ENCODE data around the gene ACAP1. TPM values are rescaled to one million over a fixed set of nuclear protein-coding genes. Genes with fewer than 3 reads are reported as not detected.
A peak's percentile ranks its signal among the peaks of the same experiment; 100 is the strongest.

The ACAP1 gene
- polyA plus RNA-seq, 1 experiment: 0.35 TPM

- TF ChIP-seq, protein P1, sequence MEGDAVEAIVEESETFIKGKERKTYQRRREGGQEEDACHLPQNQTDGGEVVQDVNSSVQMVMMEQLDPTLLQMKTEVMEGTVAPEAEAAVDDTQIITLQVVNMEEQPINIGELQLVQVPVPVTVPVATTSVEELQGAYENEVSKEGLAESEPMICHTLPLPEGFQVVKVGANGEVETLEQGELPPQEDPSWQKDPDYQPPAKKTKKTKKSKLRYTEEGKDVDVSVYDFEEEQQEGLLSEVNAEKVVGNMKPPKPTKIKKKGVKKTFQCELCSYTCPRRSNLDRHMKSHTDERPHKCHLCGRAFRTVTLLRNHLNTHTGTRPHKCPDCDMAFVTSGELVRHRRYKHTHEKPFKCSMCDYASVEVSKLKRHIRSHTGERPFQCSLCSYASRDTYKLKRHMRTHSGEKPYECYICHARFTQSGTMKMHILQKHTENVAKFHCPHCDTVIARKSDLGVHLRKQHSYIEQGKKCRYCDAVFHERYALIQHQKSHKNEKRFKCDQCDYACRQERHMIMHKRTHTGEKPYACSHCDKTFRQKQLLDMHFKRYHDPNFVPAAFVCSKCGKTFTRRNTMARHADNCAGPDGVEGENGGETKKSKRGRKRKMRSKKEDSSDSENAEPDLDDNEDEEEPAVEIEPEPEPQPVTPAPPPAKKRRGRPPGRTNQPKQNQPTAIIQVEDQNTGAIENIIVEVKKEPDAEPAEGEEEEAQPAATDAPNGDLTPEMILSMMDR (IDR thresholded peaks at IDR 0.05; ENCODE audit: low read depth, low read length): no peak
- H3K27ac ChIP-seq (ENCODE audit: low read depth, low read length): no peak overlapping the region
- CTCF ChIA-PET: interaction anchor here (0.6 to 2.4 kb wide), 2 partner anchors 15 to 204 kb away, joined by 6 to 9 read pairs; no protein-coding TSS in a partner anchor
- no peak overlapping the region for H3K4me3 ChIP-seq (ENCODE audit: low read depth, low read length)
- DNase-seq (ENCODE audit: low read depth, low spot score): no peak
- POLR2A ChIA-PET: interaction anchor here (0.8 kb wide), 1 partner anchor 33 kb away, joined by 3 read pairs; the partner anchor contains the start of gene TMEM256
- H3K27me3 ChIP-seq (ENCODE audit: control insufficient read depth, insufficient read depth, low read length): peaks cover 14% of the 10 kb centered on the region
- no peaks in the 10 kb centered on the region for H3K9me3 ChIP-seq (ENCODE audit: control insufficient read depth, insufficient read depth, low read length)
These were observed 34.5 kb downstream of the ACAP1 start for GRCh38 chr17:7370853-7371252.

DNA sequence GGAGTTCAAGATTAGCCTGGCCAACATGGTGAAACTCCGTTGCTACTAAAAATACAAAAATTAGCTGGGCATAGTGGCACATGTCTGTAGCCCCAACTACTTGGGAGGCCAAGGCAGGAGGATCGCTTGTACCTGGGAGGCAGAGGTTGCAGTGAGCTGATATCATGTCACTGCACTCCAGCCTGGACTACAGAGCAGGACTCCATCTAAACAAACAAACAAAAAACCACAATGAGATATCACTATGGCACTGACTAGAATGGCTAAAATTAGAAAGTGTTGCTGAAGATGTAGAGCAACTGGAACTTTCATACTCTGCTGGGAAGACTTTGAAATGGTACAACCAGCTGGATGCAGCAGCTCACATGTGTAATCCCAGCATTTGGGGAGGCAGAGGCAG, 38.0 kb downstream of the ACAP1 start:
- TF ChIP-seq, protein P1 (IDR thresholded peaks at IDR 0.05; ENCODE audit: low read depth, low read length): no peak
- Histone ChIP-seq H3K9me3 (ENCODE audit: control insufficient read depth, insufficient read depth, low read length) (no peaks in the 10 kb centered on the region; the same call in 1 of the 2 replicates), H3K27ac (ENCODE audit: low read depth, low read length) (no peak overlapping the region), H3K4me3 (ENCODE audit: low read depth, low read length) (no peak overlapping the region), H3K27me3 (ENCODE audit: control insufficient read depth, insufficient read depth, low read length) (peaks cover 6% of the 10 kb centered on the region)
- DNase-seq (ENCODE audit: low read depth, low spot score): no peak
- CTCF ChIA-PET: no interaction called here
- POLR2A ChIA-PET: no interaction called here

DNA sequence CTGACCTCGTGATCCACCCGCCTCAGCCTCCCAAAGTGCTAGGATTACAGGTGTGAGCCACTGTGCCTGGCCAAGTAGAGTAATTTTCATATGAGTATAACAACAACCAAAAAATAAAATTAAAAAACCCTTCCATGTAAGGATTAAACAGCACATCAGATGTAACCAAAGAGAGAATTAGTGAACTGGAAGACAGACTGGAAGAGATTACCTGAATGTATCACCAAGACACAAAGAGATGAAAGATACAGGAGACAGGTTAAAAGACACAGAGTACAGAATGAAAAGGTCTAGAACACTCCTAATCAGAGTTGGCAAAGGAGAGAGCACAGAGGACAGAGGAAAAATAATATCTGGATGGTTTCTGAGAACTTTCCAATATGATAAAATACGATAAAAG, 42.8 kb downstream of the ACAP1 start:
- POLR2A ChIA-PET: no interaction called here
- TF ChIP-seq, protein P1 (IDR thresholded peaks at IDR 0.05; ENCODE audit: low read depth, low read length): no peak
- peaks cover 37% of the 10 kb centered on the region for H3K27me3 ChIP-seq (ENCODE audit: control insufficient read depth, insufficient read depth, low read length)
- CTCF ChIA-PET: no interaction called here
- no peak overlapping the region for H3K4me3 ChIP-seq (ENCODE audit: low read depth, low read length)
- DNase-seq (ENCODE audit: low read depth, low spot score): no peak
- no peak overlapping the region for H3K27ac ChIP-seq (ENCODE audit: low read depth, low read length)
- peaks cover 8% of the 10 kb centered on the region for H3K9me3 ChIP-seq (ENCODE audit: control insufficient read depth, insufficient read depth, low read length)

DNA sequence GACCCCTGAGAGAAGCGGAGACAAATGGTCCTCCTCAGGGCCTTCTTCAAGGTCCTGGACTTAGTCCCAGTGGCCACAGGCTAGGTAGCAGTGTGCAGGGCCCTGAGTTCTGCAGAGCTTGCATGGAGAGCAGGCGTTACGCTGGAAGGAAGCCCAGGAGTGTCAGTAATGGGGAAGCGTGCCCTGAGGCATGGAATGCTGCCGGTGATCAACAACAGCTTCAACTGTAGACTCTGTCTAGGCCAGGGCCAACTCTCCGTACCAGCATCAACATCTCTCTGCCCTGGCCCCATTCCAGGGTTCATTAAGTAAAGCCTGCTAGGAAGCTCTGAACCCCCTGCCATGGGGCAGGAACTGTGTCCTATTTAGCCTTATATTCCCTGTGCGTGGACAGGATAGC, 44.0 kb downstream of the ACAP1 start:
- DNase-seq (ENCODE audit: low read depth, low spot score): no peak
- CTCF ChIA-PET: interaction anchor here (1.1 kb wide), 1 partner anchor 180 kb away, joined by 3 read pairs; no protein-coding TSS in a partner anchor
- H3K27me3 ChIP-seq (ENCODE audit: control insufficient read depth, insufficient read depth, low read length): peaks cover 37% of the 10 kb centered on the region
- no peak overlapping the region for H3K27ac ChIP-seq (ENCODE audit: low read depth, low read length)
- POLR2A ChIA-PET: interaction anchor here (0.6 to 0.8 kb wide), 3 partner anchors 14 to 53 kb away, joined by 3 to 7 read pairs (median 3); partner anchors contain the start of genes PLSCR3 and TMEM256
- TF ChIP-seq, protein P1 (IDR thresholded peaks at IDR 0.05; ENCODE audit: low read depth, low read length): no peak
- no peak overlapping the region for H3K4me3 ChIP-seq (ENCODE audit: low read depth, low read length)
- peaks cover 8% of the 10 kb centered on the region for H3K9me3 ChIP-seq (ENCODE audit: control insufficient read depth, insufficient read depth, low read length)

DNA sequence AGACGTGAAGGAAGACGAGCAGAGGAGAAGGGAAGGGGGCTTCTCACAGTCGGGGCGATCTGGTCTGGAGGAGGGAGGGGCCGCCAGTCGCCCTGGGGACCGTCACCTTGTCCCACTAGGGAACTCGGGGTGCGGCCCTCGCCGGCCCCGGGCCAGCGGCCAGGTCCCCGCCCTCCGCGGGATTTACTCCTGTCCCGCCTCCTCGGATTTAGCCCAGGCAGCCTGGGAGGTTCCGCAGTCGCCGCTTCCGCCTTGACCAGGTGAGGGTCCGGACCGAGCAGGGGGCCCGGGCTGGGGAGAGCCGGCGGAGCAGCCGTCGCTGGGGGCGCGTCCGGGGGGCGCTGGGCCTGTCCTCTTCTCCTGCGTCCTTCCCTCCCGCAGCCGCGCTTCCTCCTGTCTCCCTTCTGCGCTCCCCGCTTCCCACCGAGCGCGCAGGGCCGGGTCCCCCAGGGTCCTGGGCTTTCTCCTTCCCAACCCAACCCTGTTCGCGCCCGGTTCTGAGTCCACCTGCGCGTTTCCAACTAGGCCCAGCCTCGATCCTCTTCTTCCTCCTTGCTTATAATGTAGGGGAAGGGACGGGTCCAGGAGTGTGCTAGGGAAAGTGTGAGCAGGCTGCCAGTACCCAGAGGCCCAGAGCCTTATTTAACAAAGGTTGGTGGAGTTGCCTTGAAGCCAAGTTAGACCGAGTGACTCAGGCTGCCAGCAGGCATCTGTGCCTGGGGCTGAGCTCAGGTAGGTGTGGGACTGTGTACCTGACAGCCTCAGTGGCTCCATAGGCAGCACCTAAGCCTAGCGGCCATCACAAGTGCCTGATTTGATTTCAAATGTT, 44.7 kb downstream of the ACAP1 start, which contains the start of gene TNK1:
TNK1 (plus strand) TSS at position 235 of the 829 bp plus-strand sequence. CDS start 1,838 bp downstream, outside the sequence.
- DNase-seq (ENCODE audit: low read depth, low spot score): no peak
- peaks cover 8% of the 10 kb centered on the region for H3K9me3 ChIP-seq (ENCODE audit: control insufficient read depth, insufficient read depth, low read length)
- TF ChIP-seq, protein P1 (IDR thresholded peaks at IDR 0.05; ENCODE audit: low read depth, low read length): no peak
- POLR2A ChIA-PET: interaction anchor here (0.8 kb wide), 1 partner anchor 13 kb away, joined by 3 read pairs; the partner anchor contains the start of gene PLSCR3
- peak within 1 kb of the TSS; percentile 22 for H3K4me3 ChIP-seq (ENCODE audit: low read depth, low read length)
- peaks cover 37% of the 10 kb centered on the region for H3K27me3 ChIP-seq (ENCODE audit: control insufficient read depth, insufficient read depth, low read length)
- CTCF ChIA-PET: interaction anchor here (1.1 kb wide), 1 partner anchor 179 kb away, joined by 3 read pairs; no protein-coding TSS in a partner anchor
- no peak within 1 kb of the TSS for H3K27ac ChIP-seq (ENCODE audit: low read depth, low read length)

All from AG04450 (cell line).